ACC112 (cell line): Measurements from ENCODE around the gene AKAP6.

ENCODE experiments used
- H2AFZ ChIP-seq: fragments of 200-600 bp; sonication (generic); one replicate; pipeline ENCODE4 v1.6.0; 2017; ENCODE audit warnings: antibody characterized with exemption, low read length; ENCODE audit not compliant: unreplicated experiment
- H3K27ac ChIP-seq: fragments of 200-600 bp; sonication (generic); 2 replicates; pipeline ENCODE4 v1.5.1; 2014; ENCODE audit warnings: low read depth, mild to moderate bottlenecking, antibody characterized with exemption, low read length, moderate library complexity
- H3K27me3 ChIP-seq: fragments of 200-600 bp; sonication (generic); 2 replicates; pipeline ENCODE4 v1.6.1; 2014; ENCODE audit warnings: mild to moderate bottlenecking, antibody characterized with exemption, low read length, moderate library complexity, mixed read lengths; ENCODE audit not compliant: insufficient read depth
- H3K36me3 ChIP-seq: fragments of 200-600 bp; sonication (generic); 2 replicates; pipeline ENCODE4 v1.6.1; 2016; ENCODE audit warnings: mild to moderate bottlenecking, antibody characterized with exemption, low read length, moderate library complexity, mixed read lengths; ENCODE audit not compliant: insufficient read depth
- H3K4me1 ChIP-seq: fragments of 200-600 bp; sonication (generic); one replicate; pipeline ENCODE4 v1.6.1; 2016; ENCODE audit warnings: low read length, mixed read lengths; ENCODE audit not compliant: insufficient read depth, unreplicated experiment, control insufficient read depth
- H3K4me3 ChIP-seq: fragments of 200-600 bp; sonication (generic); 2 replicates; pipeline ENCODE4 v1.5.1; 2014; ENCODE audit warnings: mild to moderate bottlenecking, low read depth, low read length
- H3K79me2 ChIP-seq: fragments of 200-600 bp; sonication (generic); one replicate; pipeline ENCODE4 v1.6.0; 2016; ENCODE audit warnings: low read length; ENCODE audit not compliant: control insufficient read depth, unreplicated experiment, insufficient read depth

Gene AKAP6

GRCh38 chr14:32426028-32426427 is 96.9 kb downstream of the AKAP6 start:
- H2AFZ ChIP-seq, result no peak overlapping the region
- peaks cover 8% of the 10 kb centered on the region for H3K4me1 ChIP-seq
- no peaks in the 10 kb centered on the region for H3K27me3 ChIP-seq
- no peak overlapping the region for H3K4me3 ChIP-seq
- no peak overlapping the region for H3K27ac ChIP-seq
- no peaks in the 10 kb centered on the region for H3K36me3 ChIP-seq
- H3K79me2 ChIP-seq, result no peaks in the 10 kb centered on the region

- no peak overlapping the region for H3K4me3 ChIP-seq
- H3K79me2 ChIP-seq, result no peaks in the 10 kb centered on the region
- H3K27me3 ChIP-seq, result no peaks in the 10 kb centered on the region
- no peak overlapping the region for H2AFZ ChIP-seq
- H3K4me1 ChIP-seq, result peaks cover 8% of the 10 kb centered on the region
- H3K27ac ChIP-seq, result no peak overlapping the region
- no peaks in the 10 kb centered on the region for H3K36me3 ChIP-seq
These were observed 97.7 kb downstream of the AKAP6 start for GRCh38 chr14:32426586-32427388.

- Histone ChIP-seq H3K36me3 (no peaks in the 10 kb centered on the region), H3K27me3 (no peaks in the 10 kb centered on the region), H3K4me3 (no peak overlapping the region), H2AFZ (no peak overlapping the region), H3K79me2 (no peaks in the 10 kb centered on the region), H3K27ac (no peak overlapping the region), H3K4me1 (peaks cover 8% of the 10 kb centered on the region)
These were observed 98.8 kb downstream of the AKAP6 start for GRCh38 chr14:32427726-32428528.

GRCh38 chr14:32428875-32429274 is 99.8 kb downstream of the AKAP6 start:
- H2AFZ ChIP-seq, result no peak overlapping the region
- H3K4me1 ChIP-seq, result peaks cover 8% of the 10 kb centered on the region
- no peaks in the 10 kb centered on the region for H3K27me3 ChIP-seq
- no peaks in the 10 kb centered on the region for H3K79me2 ChIP-seq
- H3K36me3 ChIP-seq, result no peaks in the 10 kb centered on the region
- H3K27ac ChIP-seq, result no peak overlapping the region
- H3K4me3 ChIP-seq, result no peak overlapping the region

- peaks cover 8% of the 10 kb centered on the region for H3K4me1 ChIP-seq
- no peaks in the 10 kb centered on the region for H3K27me3 ChIP-seq
- H3K4me3 ChIP-seq, result no peak overlapping the region
- H3K79me2 ChIP-seq, result no peaks in the 10 kb centered on the region
- H2AFZ ChIP-seq, result no peak overlapping the region
- no peaks in the 10 kb centered on the region for H3K36me3 ChIP-seq
- H3K27ac ChIP-seq, result no peak overlapping the region
These were observed 101.2 kb downstream of the AKAP6 start for GRCh38 chr14:32430326-32430725.

- no peaks in the 10 kb centered on the region for H3K27me3 ChIP-seq
- no peaks in the 10 kb centered on the region for H3K79me2 ChIP-seq
- H3K27ac ChIP-seq, result no peak overlapping the region
- no peaks in the 10 kb centered on the region for H3K4me1 ChIP-seq
- no peaks in the 10 kb centered on the region for H3K36me3 ChIP-seq
- H2AFZ ChIP-seq, result no peak overlapping the region
- H3K4me3 ChIP-seq, result no peak overlapping the region
These were observed 103.9 kb downstream of the AKAP6 start for GRCh38 chr14:32432813-32433538.

- Histone ChIP-seq H3K4me3 (no peak overlapping the region), H3K36me3 (no peaks in the 10 kb centered on the region), H2AFZ (no peak overlapping the region), H3K27ac (no peak overlapping the region), H3K27me3 (no peaks in the 10 kb centered on the region), H3K79me2 (no peaks in the 10 kb centered on the region), H3K4me1 (no peaks in the 10 kb centered on the region)
These were observed 105.1 kb downstream of the AKAP6 start for GRCh38 chr14:32434180-32434579.

- Histone ChIP-seq H3K36me3 (no peaks in the 10 kb centered on the region), H3K79me2 (no peaks in the 10 kb centered on the region), H2AFZ (peak overlapping the region; percentile 23), H3K27ac (no peak overlapping the region), H3K27me3 (no peaks in the 10 kb centered on the region), H3K4me1 (no peaks in the 10 kb centered on the region), H3K4me3 (no peak overlapping the region)
These were observed 105.8 kb downstream of the AKAP6 start for GRCh38 chr14:32434880-32435279.

- H3K36me3 ChIP-seq, result no peaks in the 10 kb centered on the region
- H3K27me3 ChIP-seq, result no peaks in the 10 kb centered on the region
- no peak overlapping the region for H3K27ac ChIP-seq
- no peaks in the 10 kb centered on the region for H3K79me2 ChIP-seq
- H3K4me1 ChIP-seq, result no peaks in the 10 kb centered on the region
- H3K4me3 ChIP-seq, result no peak overlapping the region
- no peak overlapping the region for H2AFZ ChIP-seq
These were observed 106.3 kb downstream of the AKAP6 start for GRCh38 chr14:32435411-32435810.

GRCh38 chr14:32436993-32437392 is 107.9 kb downstream of the AKAP6 start:
- no peaks in the 10 kb centered on the region for H3K27me3 ChIP-seq
- no peaks in the 10 kb centered on the region for H3K79me2 ChIP-seq
- H3K4me3 ChIP-seq, result no peak overlapping the region
- H3K36me3 ChIP-seq, result no peaks in the 10 kb centered on the region
- H3K4me1 ChIP-seq, result no peaks in the 10 kb centered on the region
- no peak overlapping the region for H2AFZ ChIP-seq
- no peak overlapping the region for H3K27ac ChIP-seq
